HG02642 (cell line): ENCODE measurements around the gene TMEFF2.

Experiments
- ATAC-seq: cut with Tn5 transposase; IDR thresholded peaks from one replicate; pipeline ENCODE4 v1.9.1; 2021; ENCODE audit warnings: mild to moderate bottlenecking; ENCODE audit not compliant: unreplicated experiment, poor library complexity

TMEFF2 gene

GRCh38 chr2:192194866-192195547 is at the start of gene TMEFF2:
TMEFF2 (minus strand) TSS chr2:192194933; CDS start chr2:192194524, 409 bp downstream.
- peak; percentile 80 for ATAC-seq

DNA sequence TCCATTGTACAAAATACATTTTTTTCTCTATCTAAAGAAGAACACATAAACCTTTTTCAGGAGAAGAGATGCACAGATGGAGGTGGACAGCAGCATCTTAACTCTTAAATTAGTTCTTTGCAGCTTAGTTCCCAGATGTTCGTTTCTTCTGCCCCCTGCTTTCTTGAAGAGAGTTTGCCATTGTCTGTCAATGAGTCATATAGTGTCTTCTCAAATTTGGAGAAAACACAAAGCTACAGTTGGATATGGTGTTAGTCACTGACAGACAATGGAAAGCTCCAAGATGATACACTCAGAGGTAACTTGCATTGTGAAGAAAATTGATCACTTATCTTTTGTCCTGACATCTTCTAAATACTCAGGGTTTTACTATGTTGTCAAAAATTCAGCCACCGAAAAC is 48.8 kb upstream of the TMEFF2 start:
- no peak for ATAC-seq

- no peak for ATAC-seq
These were observed 41.4 kb upstream of the TMEFF2 start for GRCh38 chr2:192236136-192236535.

DNA sequence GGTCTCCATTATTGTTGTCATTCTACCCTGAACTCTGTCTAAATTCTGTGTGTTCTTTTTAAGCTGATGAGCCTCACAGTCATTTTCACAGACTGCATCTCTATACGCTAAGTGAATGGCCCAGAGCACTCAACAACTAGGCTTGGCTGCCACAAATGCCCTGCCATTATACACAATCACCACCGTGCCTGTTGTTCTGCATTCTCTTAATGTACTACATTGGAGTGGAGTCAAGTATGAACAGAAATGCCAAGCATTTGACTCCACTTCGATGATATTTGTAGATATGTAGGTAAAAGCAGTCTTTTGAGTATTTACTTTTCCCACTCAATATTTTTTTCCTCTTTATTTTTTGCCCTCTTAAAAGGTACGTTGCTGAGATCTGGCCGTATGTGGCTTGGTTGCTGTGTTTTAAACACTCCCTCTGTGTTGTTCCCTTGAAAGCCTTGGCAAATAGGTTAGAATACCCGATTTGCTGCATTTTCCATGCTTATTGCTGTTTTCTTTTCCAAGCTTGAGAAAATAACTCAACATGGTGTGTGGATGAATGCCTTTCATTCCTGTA is 36.2 kb upstream of the TMEFF2 start:
- no peak for ATAC-seq

GRCh38 chr2:192228685-192229084 is 34.0 kb upstream of the TMEFF2 start:
- no peak for ATAC-seq

- no peak for ATAC-seq
These were observed 24.2 kb upstream of the TMEFF2 start for GRCh38 chr2:192218970-192219369.

- no peak for ATAC-seq
These were observed 23.6 kb upstream of the TMEFF2 start for GRCh38 chr2:192218377-192218776.

DNA sequence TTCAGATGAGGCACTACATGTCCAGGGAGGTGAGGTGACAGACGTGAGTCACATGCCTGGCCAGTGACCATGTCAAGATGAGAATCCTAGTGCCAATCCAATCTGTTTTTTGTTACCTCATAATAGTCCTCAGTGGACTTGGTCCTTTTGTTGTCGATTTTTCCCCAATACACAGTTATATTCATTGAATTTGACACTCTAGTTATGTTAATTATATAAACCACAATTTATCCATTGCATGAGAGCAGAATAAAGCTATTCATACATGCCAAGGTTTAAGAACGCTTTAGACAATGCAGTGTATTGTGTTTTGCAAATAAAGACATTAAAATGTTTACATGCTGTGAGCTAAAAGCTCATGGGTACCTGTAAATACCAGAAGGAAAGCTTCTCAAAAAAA is 21.6 kb upstream of the TMEFF2 start:
- no peak for ATAC-seq

GRCh38 chr2:192215096-192215877 is 20.6 kb upstream of the TMEFF2 start:
- ATAC-seq: no peak

DNA sequence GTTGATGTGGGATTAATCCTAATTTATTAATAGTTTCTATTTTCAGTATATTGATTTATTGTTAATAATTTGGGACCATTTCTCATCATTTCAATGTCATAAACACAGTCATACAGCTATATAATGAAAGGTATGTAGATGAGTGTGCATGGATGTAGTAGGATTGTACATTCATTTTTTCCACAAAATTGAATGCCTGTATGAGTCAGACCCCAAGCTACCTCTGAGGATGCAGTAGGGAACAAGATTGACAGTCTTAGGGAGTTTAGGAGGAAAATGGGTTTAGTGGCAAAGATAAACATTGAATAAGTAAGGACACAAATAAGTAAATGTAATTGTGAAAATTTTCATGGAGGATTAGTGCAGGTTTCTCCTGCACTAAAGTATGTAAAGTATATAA is 14.1 kb upstream of the TMEFF2 start:
- ATAC-seq: no peak

GRCh38 chr2:192206399-192206798 is 11.7 kb upstream of the TMEFF2 start:
- ATAC-seq: no peak

- ATAC-seq: no peak
These were observed 9.1 kb upstream of the TMEFF2 start for GRCh38 chr2:192203876-192204275.

DNA sequence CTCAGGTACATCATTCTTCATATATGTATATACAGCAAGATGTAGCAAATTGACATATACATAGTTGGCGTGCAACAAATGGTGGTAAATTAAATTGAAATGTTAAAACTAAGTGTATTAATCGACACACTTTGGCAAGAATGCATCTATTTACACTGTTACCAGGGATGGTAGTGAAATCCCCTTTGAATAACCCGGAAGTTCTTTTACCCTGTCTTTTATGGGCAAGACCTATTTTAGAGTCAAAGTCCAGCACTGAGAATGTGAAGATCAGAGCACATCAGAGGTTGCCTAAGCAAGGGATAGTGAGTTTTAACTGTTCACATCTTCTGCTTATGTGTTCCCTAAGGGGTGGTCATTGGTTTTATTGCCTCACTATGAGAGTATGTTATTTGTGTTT is 7.6 kb upstream of the TMEFF2 start:
- no peak for ATAC-seq

DNA sequence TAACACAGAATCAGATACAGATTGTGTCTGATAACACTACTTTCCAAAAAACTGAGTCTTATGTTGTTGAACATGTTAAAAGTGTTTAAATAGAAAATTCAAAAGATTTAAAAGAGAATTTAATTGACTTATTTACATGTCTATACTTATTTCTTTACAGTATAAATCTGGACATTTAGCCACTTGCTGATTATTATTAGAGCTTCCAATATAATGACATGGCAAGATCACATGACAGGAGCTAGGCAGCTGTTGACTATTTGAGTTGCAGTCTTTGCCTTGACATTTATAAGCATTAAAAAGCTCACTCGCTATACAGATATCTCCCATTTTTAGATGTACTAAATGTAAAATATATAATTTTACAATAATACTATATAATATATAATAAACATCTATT is 6.4 kb upstream of the TMEFF2 start:
- no peak for ATAC-seq

DNA sequence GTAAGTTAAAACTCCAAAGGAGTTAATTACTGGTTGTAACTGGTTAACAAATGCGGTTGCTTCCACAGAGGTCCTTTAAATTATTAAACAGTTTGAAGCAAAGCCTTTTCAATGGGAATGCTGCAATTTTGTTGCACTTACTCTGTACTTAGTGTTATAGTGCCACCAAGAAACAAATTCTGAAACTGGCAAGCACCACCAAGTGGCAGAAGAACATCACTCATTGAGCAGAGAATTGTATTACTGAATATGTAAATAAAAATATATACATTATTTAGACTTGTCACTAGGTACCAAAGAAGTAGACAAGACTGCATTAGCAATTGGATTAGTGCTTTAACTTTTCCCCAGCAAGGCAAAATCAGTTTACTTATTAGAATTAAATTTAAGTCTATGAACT is 2.6 kb upstream of the TMEFF2 start:
- ATAC-seq: no peak

DNA sequence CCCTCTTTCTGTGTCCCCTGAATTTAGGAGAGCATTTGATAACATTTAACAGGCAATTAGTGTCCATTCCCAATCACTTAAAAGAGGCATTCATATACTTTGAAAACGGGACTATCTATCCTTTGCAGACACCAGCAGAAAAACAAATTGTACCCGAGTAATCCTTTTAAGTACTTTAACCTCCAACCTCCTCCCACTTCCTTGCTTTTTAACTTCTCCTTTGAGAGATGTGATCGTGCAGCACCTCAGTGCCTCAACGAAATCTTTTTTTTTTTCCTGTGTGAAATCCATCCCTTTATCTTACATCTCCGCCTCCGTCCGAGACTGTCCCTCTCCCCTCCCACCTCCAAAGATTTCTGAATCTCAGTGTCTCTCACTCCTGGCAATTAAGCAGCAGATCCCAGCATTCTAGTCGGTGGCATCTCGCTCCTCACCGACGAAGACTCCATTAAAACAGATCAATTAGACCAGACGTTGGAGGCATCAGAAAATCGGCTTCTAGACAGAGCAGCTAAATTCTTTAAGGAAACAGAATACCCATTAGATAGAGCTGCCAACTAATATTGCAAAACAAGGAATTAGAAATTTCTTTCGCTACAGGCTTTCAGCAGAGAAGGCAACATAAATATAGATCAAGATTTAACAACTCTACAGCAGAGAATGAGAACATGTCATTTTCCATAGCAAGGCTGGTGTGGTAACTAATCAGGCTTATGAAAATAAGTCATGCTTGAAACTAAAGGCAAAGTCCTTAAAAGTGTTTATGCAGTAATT is 1.9 kb upstream of the TMEFF2 start:
- ATAC-seq: no peak

DNA sequence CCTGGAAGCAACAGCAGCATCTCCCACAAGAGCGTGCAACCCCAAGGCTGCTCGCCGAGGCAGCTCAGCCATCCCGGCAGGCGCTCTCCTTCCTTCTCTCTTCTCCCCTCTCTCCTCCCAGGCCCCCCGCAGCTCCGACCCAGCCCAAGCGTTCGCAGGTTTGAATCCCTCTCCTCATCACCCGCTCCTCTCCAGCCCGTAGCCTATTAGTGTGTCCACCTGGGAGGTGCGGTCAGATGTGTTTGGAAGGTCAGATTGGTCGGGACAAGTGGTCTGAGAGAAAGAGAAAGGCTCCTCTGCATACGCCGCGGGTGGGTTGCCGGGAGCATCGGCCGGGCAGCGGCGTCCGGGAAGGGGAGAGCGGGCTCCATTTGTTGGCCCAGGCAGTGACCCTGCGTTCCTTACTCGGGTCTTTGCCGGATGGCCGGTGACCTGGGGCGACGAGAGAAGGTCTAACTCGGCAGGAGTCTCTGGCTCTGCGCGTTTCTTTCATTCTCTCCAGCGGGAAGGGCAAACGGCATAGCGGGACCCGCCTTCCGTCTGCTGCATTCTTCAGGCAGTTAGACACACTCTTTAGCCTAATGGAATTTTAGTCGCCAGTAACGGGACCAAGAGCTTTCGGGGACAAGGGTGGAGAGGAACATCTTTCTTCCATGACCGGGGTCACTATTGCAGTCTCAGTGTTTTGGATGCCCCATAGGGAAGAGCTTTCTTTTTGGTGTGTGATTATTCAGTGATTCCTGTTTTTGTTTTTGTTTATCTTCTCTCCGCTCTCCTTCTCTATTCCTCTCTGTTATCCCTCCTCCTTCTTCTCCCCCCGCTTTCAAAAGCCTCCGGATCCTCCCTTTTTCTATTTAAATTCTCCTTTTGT is 1.1 kb upstream of the TMEFF2 start:
- peak; percentile 16 for ATAC-seq

DNA sequence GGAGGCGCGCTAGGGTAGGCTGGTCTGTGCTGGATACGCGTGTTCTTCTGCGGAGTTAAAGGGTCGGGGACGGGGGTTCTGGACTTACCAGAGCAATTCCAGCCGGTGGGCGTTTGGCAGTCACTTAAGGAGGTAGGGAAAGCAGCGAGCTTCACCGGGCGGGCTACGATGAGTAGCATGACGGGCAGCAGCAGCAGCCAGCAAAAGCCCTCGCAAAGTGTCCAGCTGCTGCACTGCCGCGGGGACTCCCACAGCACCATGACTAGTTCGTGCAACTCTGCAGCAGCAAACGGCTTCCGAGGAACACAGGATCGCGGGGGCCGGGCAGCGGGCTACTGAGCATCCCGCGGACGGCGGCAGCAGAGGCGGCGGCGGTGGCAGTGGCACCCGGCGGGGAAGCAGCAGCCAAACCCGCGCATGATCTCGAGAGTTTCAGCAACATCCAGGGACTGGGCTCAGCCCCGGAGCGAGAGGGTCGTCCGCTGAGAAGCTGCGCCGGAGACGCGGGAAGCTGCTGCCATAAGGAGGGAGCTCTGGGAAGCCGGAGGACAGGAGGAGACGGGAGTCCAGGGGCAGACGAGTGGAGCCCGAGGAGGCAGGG is 368 bp downstream of the TMEFF2 start:
- ATAC-seq: peak; percentile 32

DNA sequence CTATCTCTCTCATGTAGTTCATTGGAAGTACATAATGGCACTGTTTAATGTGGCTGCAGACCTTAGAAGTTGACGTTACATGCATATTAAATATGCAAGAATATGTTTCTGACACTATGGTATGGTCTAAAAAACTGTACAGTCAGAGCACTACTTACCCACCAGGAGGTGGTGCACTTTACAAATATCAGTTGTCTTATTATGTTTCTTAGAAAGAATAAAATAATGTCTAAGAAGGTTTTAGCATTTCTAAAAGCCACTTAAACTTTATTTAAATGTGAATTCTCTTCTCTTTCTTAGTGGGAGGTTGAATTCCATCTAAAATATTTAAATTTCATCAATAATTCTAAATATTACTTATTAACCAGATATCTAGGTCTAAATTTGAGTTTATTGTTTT is 4.3 kb downstream of the TMEFF2 start:
- ATAC-seq: no peak

DNA sequence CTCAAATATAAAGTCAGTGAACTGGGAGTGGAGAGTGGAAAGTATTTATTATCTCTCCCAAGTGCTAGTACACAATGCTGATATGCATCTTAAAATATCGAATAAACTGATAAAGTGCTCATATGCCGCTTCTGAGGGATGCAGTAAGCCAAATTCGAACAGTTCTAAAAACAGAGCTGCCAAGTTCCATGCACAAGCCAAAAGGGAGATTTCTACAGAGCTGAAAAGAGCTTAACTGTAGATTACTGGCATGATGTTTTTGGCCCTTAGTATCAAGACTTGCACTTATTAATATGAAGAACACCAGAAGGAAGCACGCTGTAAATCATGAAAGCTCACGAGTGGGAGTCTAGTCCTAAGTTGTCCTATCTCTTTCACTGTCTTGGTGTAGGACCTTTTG is 7.9 kb downstream of the TMEFF2 start:
- ATAC-seq: no peak
